Neural progenitor cell (in vitro differentiated cells): Measurements from ENCODE around the gene RSU1. TPM values are rescaled to one million over a fixed set of nuclear protein-coding genes. Genes with fewer than 3 reads are reported as not detected.

ENCODE experiments used
- DNase-seq: peaks from one replicate; pipeline ENCODE4 v3.0.0-alpha.2; 2016; ENCODE audit warnings: low spot score
- H2AFZ ChIP-seq: fragments of 200-600 bp; sonication (generic); replicated peaks from 2 replicates; pipeline ENCODE4 v1.6.1; 2016; ENCODE audit warnings: antibody characterized with exemption
- H3F3A ChIP-seq: fragments of 200-600 bp; sonication (generic); 2 replicates; pipeline ENCODE4 v1.6.1; 2016; ENCODE audit warnings: antibody characterized with exemption, low read depth
- H3K27ac ChIP-seq: fragments of 200-600 bp; sonication (generic); 2 replicates; pipeline ENCODE4 v1.5.1; 2016; ENCODE audit warnings: mild to moderate bottlenecking
- H3K27me3 ChIP-seq: fragments of 200-600 bp; sonication (generic); 2 replicates; pipeline ENCODE4 v1.6.1; 2016; ENCODE audit warnings: mild to moderate bottlenecking, moderate library complexity
- H3K36me3 ChIP-seq: fragments of 200-600 bp; sonication (generic); 2 replicates; pipeline ENCODE4 v1.5.1; 2016
- H3K4me1 ChIP-seq: fragments of 200-600 bp; sonication (generic); 2 replicates; pipeline ENCODE4 v1.6.1; 2016; ENCODE audit warnings: mixed run types
- H3K4me2 ChIP-seq: fragments of 200-600 bp; sonication (generic); 2 replicates; pipeline ENCODE4 v1.6.1; 2016
- H3K4me3 ChIP-seq: fragments of 200-600 bp; sonication (generic); 2 replicates; pipeline ENCODE4 v1.5.1; 2016
- H3K79me2 ChIP-seq: fragments of 200-600 bp; sonication (generic); 2 replicates; pipeline ENCODE4 v1.6.1; 2016; ENCODE audit warnings: low read depth
- H3K9ac ChIP-seq: fragments of 200-600 bp; sonication (generic); 2 replicates; pipeline ENCODE4 v1.6.1; 2016
- H3K9me3 ChIP-seq: fragments of 200-600 bp; sonication (generic); 2 replicates; pipeline ENCODE4 v1.5.1; 2016; ENCODE audit warnings: low read depth
- H4K20me1 ChIP-seq: fragments of 200-600 bp; sonication (generic); 2 replicates; pipeline ENCODE4 v1.6.1; 2016; ENCODE audit warnings: low read depth
- H3K27ac Mint-ChIP-seq: 3 replicates; pipeline ENCODE4 v1.8.0; 2021; ENCODE audit warnings: mixed read lengths
- H3K27me3 Mint-ChIP-seq: 2 replicates; pipeline ENCODE4 v1.8.0; 2022; ENCODE audit warnings: low read depth, mild to moderate bottlenecking, inconsistent platforms, moderate library complexity, mixed read lengths; ENCODE audit not compliant: insufficient read depth
- H3K36me3 Mint-ChIP-seq: 3 replicates; pipeline ENCODE4 v1.8.0; 2021; ENCODE audit warnings: mixed read lengths
- H3K4me1 Mint-ChIP-seq: 3 replicates; pipeline ENCODE4 v1.8.0; 2021; ENCODE audit warnings: mixed read lengths
- H3K4me3 Mint-ChIP-seq: 3 replicates; pipeline ENCODE4 v1.8.0; 2021; ENCODE audit warnings: mild to moderate bottlenecking, moderate library complexity, mixed read lengths
- H3K9me3 Mint-ChIP-seq: 3 replicates; pipeline ENCODE4 v1.8.0; 2020; ENCODE audit warnings: mixed read lengths
- CTCF ChIP-seq: fragments of 200-600 bp; sonication (generic); IDR thresholded peaks from 2 replicates; pipeline ENCODE4 v1.5.1; 2017; ENCODE audit warnings: antibody characterized with exemption, mild to moderate bottlenecking
- EZH2 ChIP-seq: fragments of 200-600 bp; sonication (generic); IDR thresholded peaks from 2 replicates; pipeline ENCODE4 v1.6.1; 2017; ENCODE audit warnings: antibody characterized with exemption, mild to moderate bottlenecking, moderate library complexity
- EZH2phosphoT487 ChIP-seq: fragments of 200-600 bp; sonication (generic); IDR thresholded peaks from 2 replicates; pipeline ENCODE4 v1.6.1; 2017; ENCODE audit warnings: antibody characterized with exemption
- total RNA-seq: library from RNA; depleted of rRNA; stranded (reverse); fragments of >200 nt; gene quantifications from 2 replicates; pipeline ENCODE4 v1.2.3, GENCODE V29; 2015; ENCODE audit warnings: low replicate concordance

The RSU1 gene
- total RNA-seq, 1 donor from 2014 or later: 9.6 TPM

- H3K36me3 Mint-ChIP-seq: no peaks in the 10 kb centered on the region
- H4K20me1 ChIP-seq: no peaks in the 10 kb centered on the region
- TF ChIP-seq EZH2 (no peak), CTCF (no peak), EZH2phosphoT487 (no peak)
These were observed 3.2 kb downstream of the RSU1 start for GRCh38 chr10:16814012-16814411.

GRCh38 chr10:16812676-16813075 lies 4.5 kb downstream of the RSU1 start:
- Histone ChIP-seq H3K79me2 (peaks cover 13% of the 10 kb centered on the region), H3K9me3 (no peaks in the 10 kb centered on the region), H3K4me1 (no peaks in the 10 kb centered on the region), H3K4me3 (no peak overlapping the region), H3K4me2 (no peak overlapping the region), H3F3A (no peaks in the 10 kb centered on the region), H2AFZ (no peak overlapping the region), H3K36me3 (no peaks in the 10 kb centered on the region), H4K20me1 (no peaks in the 10 kb centered on the region), H3K27me3 (no peaks in the 10 kb centered on the region), H3K27ac (no peak overlapping the region), H3K9ac (no peak overlapping the region)
- Mint-ChIP-seq H3K9me3 (peaks cover 2% of the 10 kb centered on the region), H3K4me1 (peaks cover 6% of the 10 kb centered on the region), H3K4me3 (no peak overlapping the region), H3K36me3 (peaks cover 1% of the 10 kb centered on the region), H3K27ac (no peak overlapping the region), H3K27me3 (no peaks in the 10 kb centered on the region)
- no peak for TF ChIP-seq EZH2phosphoT487
- TF ChIP-seq CTCF: no peak
- TF ChIP-seq EZH2: no peak
- no peak for DNase-seq

More at GRCh38 chr10:16814012-16814411, 3.2 kb downstream of the RSU1 start:
- Mint-ChIP-seq H3K27ac (no peak overlapping the region), H3K4me3 (no peak overlapping the region), H3K27me3 (peaks cover 2% of the 10 kb centered on the region), H3K4me1 (peaks cover 11% of the 10 kb centered on the region), H3K9me3 (peaks cover 2% of the 10 kb centered on the region)
- H2AFZ ChIP-seq: no peak overlapping the region
- H3K27me3 ChIP-seq: peaks cover 9% of the 10 kb centered on the region
- H3K9me3 ChIP-seq: no peaks in the 10 kb centered on the region
- H3K4me3 ChIP-seq: no peak overlapping the region
- H3F3A ChIP-seq: no peaks in the 10 kb centered on the region
- H3K27ac ChIP-seq: no peak overlapping the region
- DNase-seq: no peak
- H3K79me2 ChIP-seq: peaks cover 13% of the 10 kb centered on the region
- H3K9ac ChIP-seq: no peak overlapping the region
- no peak overlapping the region for H3K4me2 ChIP-seq
- H3K36me3 ChIP-seq: no peaks in the 10 kb centered on the region
- no peaks in the 10 kb centered on the region for H3K4me1 ChIP-seq

- no peaks in the 10 kb centered on the region for H3K4me1 ChIP-seq
- Mint-ChIP-seq H3K36me3 (peaks cover 1% of the 10 kb centered on the region), H3K9me3 (peaks cover 2% of the 10 kb centered on the region), H3K27ac (peak overlapping the region; percentile 38), H3K4me1 (peaks cover 6% of the 10 kb centered on the region), H3K4me3 (no peak overlapping the region), H3K27me3 (no peaks in the 10 kb centered on the region)
- no peak overlapping the region for H2AFZ ChIP-seq
- TF ChIP-seq EZH2phosphoT487: no peak
- H3F3A ChIP-seq: no peaks in the 10 kb centered on the region
- H3K36me3 ChIP-seq: no peaks in the 10 kb centered on the region
- no peak for DNase-seq
- H4K20me1 ChIP-seq: no peaks in the 10 kb centered on the region
- no peak overlapping the region for H3K4me3 ChIP-seq
- H3K79me2 ChIP-seq: peaks cover 13% of the 10 kb centered on the region
- H3K4me2 ChIP-seq: no peak overlapping the region
- H3K27ac ChIP-seq: no peak overlapping the region
- no peaks in the 10 kb centered on the region for H3K27me3 ChIP-seq
- H3K9me3 ChIP-seq: no peaks in the 10 kb centered on the region
- no peak overlapping the region for H3K9ac ChIP-seq
These were observed 5.5 kb downstream of the RSU1 start for GRCh38 chr10:16811765-16812164.

GRCh38 chr10:16811292-16811691 lies 5.9 kb downstream of the RSU1 start:
- TF ChIP-seq EZH2: no peak
- no peak for TF ChIP-seq CTCF
- no peak for TF ChIP-seq EZH2phosphoT487
- H3K4me1 ChIP-seq: no peaks in the 10 kb centered on the region
- peaks cover 1% of the 10 kb centered on the region for H3K36me3 Mint-ChIP-seq
- no peaks in the 10 kb centered on the region for H3K27me3 Mint-ChIP-seq
- H3K4me2 ChIP-seq: no peak overlapping the region
- peaks cover 2% of the 10 kb centered on the region for H3K9me3 Mint-ChIP-seq
- H3K36me3 ChIP-seq: no peaks in the 10 kb centered on the region
- no peak overlapping the region for H3K4me3 ChIP-seq
- no peak overlapping the region for H3K9ac ChIP-seq
- H4K20me1 ChIP-seq: no peaks in the 10 kb centered on the region
- H3K9me3 ChIP-seq: no peaks in the 10 kb centered on the region
- H3K27me3 ChIP-seq: no peaks in the 10 kb centered on the region
- no peak overlapping the region for H3K27ac Mint-ChIP-seq
- H3F3A ChIP-seq: no peaks in the 10 kb centered on the region
- H3K4me1 Mint-ChIP-seq: peaks cover 5% of the 10 kb centered on the region
- peaks cover 9% of the 10 kb centered on the region for H3K79me2 ChIP-seq
- no peak for DNase-seq
- H3K27ac ChIP-seq: no peak overlapping the region
- H2AFZ ChIP-seq: no peak overlapping the region
- H3K4me3 Mint-ChIP-seq: no peak overlapping the region
